ENCODE results near the gene ZNF385A. TPM values are rescaled to one million over a fixed set of nuclear protein-coding genes. Genes with fewer than 3 reads are reported as not detected.
A peak's percentile ranks its signal among the peaks of the same experiment; 100 is the strongest.

The ZNF385A gene
- total RNA-seq, 6 donors from 2014 or later: 18.5 to 43.8 (median 23.0) TPM

DNA sequence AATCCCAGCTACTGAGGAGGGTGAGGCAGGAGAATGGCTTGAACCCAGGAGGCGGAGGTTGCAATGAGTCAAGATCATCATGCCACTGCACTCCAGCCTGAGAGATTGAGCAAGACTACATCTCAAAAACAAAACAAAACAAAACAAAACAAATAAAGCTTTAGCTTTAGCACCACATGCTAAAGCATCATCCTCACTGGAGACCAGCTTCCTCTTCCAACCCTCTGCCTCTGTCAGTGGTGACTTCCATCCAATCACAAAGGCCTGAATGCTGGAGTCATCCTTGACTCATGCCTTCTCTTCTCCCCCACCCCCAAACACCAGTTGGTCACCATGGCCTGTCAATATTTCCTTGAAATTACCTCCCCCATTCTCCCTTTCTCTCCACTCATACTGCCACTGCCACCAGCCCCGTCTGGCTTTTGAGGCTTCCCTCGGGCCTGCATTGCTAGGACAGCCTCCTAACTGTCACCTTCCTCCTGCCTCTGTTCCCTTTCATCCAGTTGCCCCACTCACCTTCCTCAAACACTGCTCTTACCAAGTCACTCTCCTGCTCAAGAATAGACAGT lies 1.4 kb downstream of the ZNF385A start:
- Histone ChIP-seq H3K4me1 (peaks cover 15 to 34% (median 21%) of the 10 kb centered on the region in 4 donors), H3K27ac (peak overlapping the region in 3 of 4 donors; percentile 59 to 77 (median 77)), H3K4me3 (no peak overlapping the region), H3K27me3 (no peaks in the 10 kb centered on the region), H3K36me3 (no peaks in the 10 kb centered on the region), H3K9me3 (no peaks in the 10 kb centered on the region)
- ATAC-seq (ENCODE audit: low FRiP score in 2 of 2) (peak in 1 of 2 donors; percentile 48), DNase-seq (peak in 1 of 2 donors; percentile 57)
- 75 to 80% methylated on average over 3 of the region's 3 CpGs for WGBS, 2 donors
- peak in 1 of 4 donors; percentile 44 for TF ChIP-seq EP300 (IDR thresholded peaks at IDR 0.05)
- TF ChIP-seq POLR2AphosphoS5 (IDR thresholded peaks at IDR 0.05): no peak
- TF ChIP-seq POLR2A (IDR thresholded peaks at IDR 0.05): peak in 1 of 4 donors; percentile 53
- TF ChIP-seq, protein P1, sequence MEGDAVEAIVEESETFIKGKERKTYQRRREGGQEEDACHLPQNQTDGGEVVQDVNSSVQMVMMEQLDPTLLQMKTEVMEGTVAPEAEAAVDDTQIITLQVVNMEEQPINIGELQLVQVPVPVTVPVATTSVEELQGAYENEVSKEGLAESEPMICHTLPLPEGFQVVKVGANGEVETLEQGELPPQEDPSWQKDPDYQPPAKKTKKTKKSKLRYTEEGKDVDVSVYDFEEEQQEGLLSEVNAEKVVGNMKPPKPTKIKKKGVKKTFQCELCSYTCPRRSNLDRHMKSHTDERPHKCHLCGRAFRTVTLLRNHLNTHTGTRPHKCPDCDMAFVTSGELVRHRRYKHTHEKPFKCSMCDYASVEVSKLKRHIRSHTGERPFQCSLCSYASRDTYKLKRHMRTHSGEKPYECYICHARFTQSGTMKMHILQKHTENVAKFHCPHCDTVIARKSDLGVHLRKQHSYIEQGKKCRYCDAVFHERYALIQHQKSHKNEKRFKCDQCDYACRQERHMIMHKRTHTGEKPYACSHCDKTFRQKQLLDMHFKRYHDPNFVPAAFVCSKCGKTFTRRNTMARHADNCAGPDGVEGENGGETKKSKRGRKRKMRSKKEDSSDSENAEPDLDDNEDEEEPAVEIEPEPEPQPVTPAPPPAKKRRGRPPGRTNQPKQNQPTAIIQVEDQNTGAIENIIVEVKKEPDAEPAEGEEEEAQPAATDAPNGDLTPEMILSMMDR (IDR thresholded peaks at IDR 0.05): no peak

DNA sequence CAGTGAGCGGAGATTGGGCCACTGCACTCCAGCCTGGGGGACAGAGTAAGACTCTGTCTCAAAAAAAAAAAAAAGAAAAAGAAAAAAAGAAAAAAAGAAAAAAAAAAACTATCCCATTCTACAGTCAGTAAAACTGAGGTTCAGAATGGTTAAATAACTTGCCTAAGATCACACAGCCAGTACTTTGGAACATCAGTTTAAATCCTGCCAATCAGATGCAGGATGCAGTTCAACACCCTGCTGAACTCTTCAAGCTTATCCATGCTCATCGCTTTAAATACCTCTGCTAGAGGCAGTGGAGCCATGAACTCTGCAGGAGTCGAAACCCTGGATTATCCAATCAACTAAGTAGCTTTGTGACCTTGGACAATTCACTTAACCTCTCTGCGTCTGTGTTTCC lies 3.4 kb downstream of the ZNF385A start:
- Histone ChIP-seq H3K36me3 (peaks cover 0 to 9% (median 0%) of the 10 kb centered on the region in 4 donors), H3K4me1 (peaks cover 11 to 27% (median 17%) of the 10 kb centered on the region in 4 donors), H3K4me3 (no peak overlapping the region), H3K9me3 (no peaks in the 10 kb centered on the region), H3K27me3 (no peaks in the 10 kb centered on the region), H3K27ac (no peak overlapping the region)
- DNase-seq (no peak), ATAC-seq (ENCODE audit: low FRiP score in 2 of 2) (no peak)
- 87 to 90% methylated on average over 4 of the region's 4 CpGs for WGBS, 2 donors
- TF ChIP-seq EP300 (IDR thresholded peaks at IDR 0.05): no peak
- no peak for TF ChIP-seq POLR2AphosphoS5 (IDR thresholded peaks at IDR 0.05)
- TF ChIP-seq, protein P1 (IDR thresholded peaks at IDR 0.05): no peak

DNA sequence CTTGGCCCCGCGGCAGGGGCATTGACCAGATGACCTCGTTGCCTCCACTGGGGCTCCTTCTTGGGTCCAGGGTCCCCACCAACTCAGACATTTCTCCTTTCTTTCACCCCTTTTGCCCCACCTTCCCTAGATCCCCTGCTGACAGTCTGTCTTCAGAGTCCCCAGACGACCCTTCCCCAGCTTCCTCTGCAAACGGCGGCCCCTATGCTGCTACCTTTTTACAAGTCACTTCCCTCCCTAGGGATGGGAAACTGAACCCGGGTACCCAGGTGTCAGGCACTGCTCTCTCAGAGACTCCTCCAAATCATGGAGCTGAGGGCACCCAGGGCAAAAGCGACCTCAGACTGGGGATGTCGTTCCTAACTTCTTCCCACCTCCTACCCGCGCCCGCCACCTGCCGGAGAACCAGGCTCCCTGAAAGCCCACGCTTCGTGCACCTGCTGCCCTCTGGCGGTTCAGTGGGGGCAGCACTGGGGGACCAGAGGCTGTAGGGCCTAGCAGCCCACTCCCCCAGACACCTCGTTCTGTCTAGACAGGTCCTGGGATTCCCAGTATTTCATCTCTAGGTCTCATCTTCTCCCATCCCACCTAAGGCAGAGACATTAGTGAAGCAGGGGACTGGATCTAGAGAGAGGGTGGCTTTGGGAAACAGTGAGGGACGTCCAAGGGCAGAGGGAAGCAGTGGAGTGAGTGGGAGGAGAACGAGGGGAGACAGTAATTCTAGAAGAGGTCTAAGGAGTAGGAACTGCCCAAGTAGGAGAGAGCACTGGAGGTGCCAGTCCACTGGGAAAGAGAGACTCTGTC lies 4.9 kb downstream of the ZNF385A start:
- H3K4me1 ChIP-seq: peaks cover 6 to 16% (median 11%) of the 10 kb centered on the region in 4 donors
- peak; percentile 90 to 93 for ATAC-seq (ENCODE audit: low FRiP score in 2 of 2)
- peak overlapping the region in 3 of 4 donors; percentile 46 to 53 (median 50) for H3K4me3 ChIP-seq
- TF ChIP-seq POLR2A (IDR thresholded peaks at IDR 0.05) (peak in 1 of 4 donors; percentile 4), POLR2AphosphoS5 (IDR thresholded peaks at IDR 0.05) (no peak), EP300 (IDR thresholded peaks at IDR 0.05) (no peak)
- TF ChIP-seq, protein P1 (IDR thresholded peaks at IDR 0.05): peak; percentile 98 to 100 (median 99)
- peaks cover 0 to 9% (median 0%) of the 10 kb centered on the region in 4 donors for H3K36me3 ChIP-seq
- peak overlapping the region in 2 of 4 donors; percentile 49 to 69 for H3K27ac ChIP-seq
- peak; percentile 93 to 94 for DNase-seq
- H3K9me3 ChIP-seq: no peaks in the 10 kb centered on the region
- H3K27me3 ChIP-seq: no peaks in the 10 kb centered on the region
- 15 to 16% methylated on average over 19 of the region's 19 CpGs for WGBS, 2 donors

DNA sequence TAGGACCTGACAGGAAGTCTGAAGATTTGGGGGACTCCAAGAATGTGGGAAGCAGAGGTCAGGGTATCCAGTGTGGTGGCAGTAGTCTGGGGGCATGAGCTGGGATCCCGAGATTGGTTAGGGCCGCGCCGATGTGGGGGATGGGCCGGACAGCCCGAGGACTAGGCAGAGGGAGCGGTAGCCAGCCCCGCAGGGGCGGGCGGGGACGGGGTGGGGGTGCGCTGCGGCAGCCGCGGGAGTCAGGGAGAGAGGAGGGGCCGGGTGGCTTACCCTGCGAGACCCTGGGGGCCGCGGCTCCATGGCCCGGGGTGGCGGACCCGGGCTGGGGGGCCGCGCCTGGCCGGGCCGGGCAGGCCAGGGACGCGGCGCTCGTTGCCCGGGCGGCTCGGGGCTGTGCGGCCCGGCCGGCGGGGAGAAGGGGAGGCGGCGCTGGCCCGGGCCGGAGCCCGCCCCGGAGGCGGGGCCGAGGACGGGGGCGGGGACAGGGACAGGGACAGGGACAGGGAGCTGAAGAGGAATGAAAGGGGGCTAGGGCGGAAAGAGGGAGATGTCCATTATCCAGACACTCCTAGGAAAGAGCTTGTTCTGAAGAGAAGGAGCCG lies 5.6 kb downstream of the ZNF385A start:
- Histone ChIP-seq H3K27me3 (no peaks in the 10 kb centered on the region), H3K9me3 (no peaks in the 10 kb centered on the region), H3K4me1 (peaks cover 5 to 21% (median 12%) of the 10 kb centered on the region in 4 donors), H3K4me3 (peak overlapping the region in 3 of 4 donors; percentile 46 to 53 (median 50)), H3K27ac (peak overlapping the region in 2 of 4 donors; percentile 49 to 69), H3K36me3 (peaks cover 0 to 9% (median 0%) of the 10 kb centered on the region in 4 donors)
- 23 to 35% methylated on average over 31 to 39 of the region's 49 CpGs for WGBS, 2 donors
- DNase-seq: peak; percentile 54 to 94
- ATAC-seq (ENCODE audit: low FRiP score in 2 of 2): peak; percentile 80 to 87
- TF ChIP-seq POLR2AphosphoS5 (IDR thresholded peaks at IDR 0.05): no peak
- TF ChIP-seq, protein P1 (IDR thresholded peaks at IDR 0.05): no peak
- no peak for TF ChIP-seq POLR2A (IDR thresholded peaks at IDR 0.05)
- TF ChIP-seq EP300 (IDR thresholded peaks at IDR 0.05): no peak

All from upper lobe of left lung (tissue), 6 donors.